PC-3 (cell line): Measurements from ENCODE around the gene ADK.

Source experiments
- CTCF ChIP-seq: fragments of 300-600 bp; sonication (generic); conservative IDR thresholded peaks from 2 replicates; pipeline ENCODE4 v1.5.1; 2017; ENCODE audit warnings: antibody characterized with exemption, low read depth, mild to moderate bottlenecking, low read length
- EZH2 ChIP-seq: fragments of 300-600 bp; sonication (generic); IDR thresholded peaks from one replicate; pipeline ENCODE4 v1.6.1; 2017; ENCODE audit warnings: antibody characterized with exemption, mild to moderate bottlenecking, low read length; ENCODE audit not compliant: unreplicated experiment

GRCh38 chr10:74384615-74385183, 233.7 kb downstream of the ADK start:
- TF ChIP-seq CTCF, result no peak
- no peak for TF ChIP-seq EZH2
